Osteocyte (in vitro differentiated cells): Measurements from ENCODE around the gene CDK11A. TPM values are rescaled to one million over a fixed set of nuclear protein-coding genes. Genes with fewer than 3 reads are reported as not detected.
"Not testable (repeated sequence)": the region's sequence is repeated elsewhere in the genome, so short reads cannot be mapped to it uniquely, and the experiment has no call there.

Experiments used
- DNase-seq: peaks from one replicate; pipeline ENCODE4 v3.0.0; 2021; ENCODE audit warnings: mixed read lengths; ENCODE audit not compliant: unreplicated experiment; ENCODE audit errors: extremely low spot score
- H3K27ac Mint-ChIP-seq: one replicate; pipeline ENCODE4 v1.8.0; 2021; ENCODE audit warnings: mild to moderate bottlenecking, mixed read lengths; ENCODE audit not compliant: unreplicated experiment
- H3K27me3 Mint-ChIP-seq: one replicate; pipeline ENCODE4 v1.8.0; 2021; ENCODE audit warnings: mixed read lengths; ENCODE audit not compliant: unreplicated experiment
- H3K36me3 Mint-ChIP-seq: one replicate; pipeline ENCODE4 v1.8.0; 2021; ENCODE audit warnings: mixed read lengths; ENCODE audit not compliant: unreplicated experiment
- H3K4me1 Mint-ChIP-seq: one replicate; pipeline ENCODE4 v1.8.0; 2021; ENCODE audit warnings: mixed read lengths; ENCODE audit not compliant: unreplicated experiment
- H3K4me3 Mint-ChIP-seq: one replicate; pipeline ENCODE4 v1.8.0; 2021; ENCODE audit warnings: mild to moderate bottlenecking, moderate library complexity, mixed read lengths; ENCODE audit not compliant: unreplicated experiment
- H3K9me3 Mint-ChIP-seq: one replicate; pipeline ENCODE4 v1.8.0; 2021; ENCODE audit warnings: mixed read lengths; ENCODE audit not compliant: unreplicated experiment
- total RNA-seq: library from RNA; stranded (reverse); gene quantifications from 2 replicates; pipeline ENCODE4 v1.2.1, GENCODE V29; 2021
- TF ChIP-seq, protein P1 (sequence below): fragments of 200-600 bp; sonication (generic); IDR thresholded peaks from 2 replicates; pipeline ENCODE4 v1.5.0; 2021; ENCODE audit warnings: antibody characterized with exemption, mild to moderate bottlenecking, moderate library complexity

The CDK11A gene
- total RNA-seq, 1 donor from 2014 or later = 51.3 TPM

DNA sequence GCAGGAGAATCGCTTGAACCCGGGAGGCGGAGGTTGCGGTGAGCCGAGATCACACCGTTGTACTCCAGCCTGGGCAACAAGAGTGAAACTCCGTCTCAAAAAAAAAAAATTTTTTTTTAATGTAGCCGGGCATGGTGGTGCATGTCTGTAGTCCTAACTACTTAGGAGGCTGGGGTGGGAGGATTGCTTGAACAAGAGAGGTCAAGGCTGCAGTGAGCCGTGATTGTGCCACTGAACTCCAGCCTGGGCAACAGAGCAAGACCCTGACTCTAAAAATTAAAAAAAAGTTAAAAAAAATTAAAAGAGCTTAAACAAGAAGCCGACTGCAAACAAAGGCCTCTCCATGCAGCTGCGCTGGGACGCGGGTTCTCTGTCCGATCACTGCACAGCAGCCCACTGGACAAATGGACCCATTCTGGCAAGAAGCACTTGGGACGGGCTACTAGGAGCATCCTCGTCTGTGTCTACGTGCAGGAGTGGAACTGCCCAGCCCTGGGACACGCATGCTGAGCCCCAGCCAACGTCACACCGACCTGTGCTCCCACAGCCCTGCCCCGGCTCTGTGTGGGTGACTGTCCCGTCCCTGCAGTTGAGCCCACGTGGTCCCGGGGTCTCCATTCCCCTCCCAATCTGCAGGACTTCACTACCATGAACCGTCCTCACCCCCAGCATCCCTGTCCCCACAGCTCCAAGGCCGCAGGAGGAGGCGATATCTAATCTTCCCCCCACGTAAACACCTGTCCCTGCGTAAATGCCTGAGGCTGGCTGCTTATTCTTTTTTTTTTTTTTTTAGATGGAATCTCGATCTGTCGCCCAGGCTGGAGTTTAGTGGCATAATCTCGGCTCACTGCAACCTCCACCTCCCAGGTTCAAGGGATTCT lies 43.9 kb downstream of the CDK11A start:
- Mint-ChIP-seq H3K4me3 (no peak overlapping the region), H3K27me3 (no peaks in the 10 kb centered on the region), H3K4me1 (peaks cover 17% of the 10 kb centered on the region), H3K36me3 (peaks cover 4% of the 10 kb centered on the region), H3K9me3 (no peaks in the 10 kb centered on the region), H3K27ac (no peak overlapping the region)
- TF ChIP-seq, protein P1, sequence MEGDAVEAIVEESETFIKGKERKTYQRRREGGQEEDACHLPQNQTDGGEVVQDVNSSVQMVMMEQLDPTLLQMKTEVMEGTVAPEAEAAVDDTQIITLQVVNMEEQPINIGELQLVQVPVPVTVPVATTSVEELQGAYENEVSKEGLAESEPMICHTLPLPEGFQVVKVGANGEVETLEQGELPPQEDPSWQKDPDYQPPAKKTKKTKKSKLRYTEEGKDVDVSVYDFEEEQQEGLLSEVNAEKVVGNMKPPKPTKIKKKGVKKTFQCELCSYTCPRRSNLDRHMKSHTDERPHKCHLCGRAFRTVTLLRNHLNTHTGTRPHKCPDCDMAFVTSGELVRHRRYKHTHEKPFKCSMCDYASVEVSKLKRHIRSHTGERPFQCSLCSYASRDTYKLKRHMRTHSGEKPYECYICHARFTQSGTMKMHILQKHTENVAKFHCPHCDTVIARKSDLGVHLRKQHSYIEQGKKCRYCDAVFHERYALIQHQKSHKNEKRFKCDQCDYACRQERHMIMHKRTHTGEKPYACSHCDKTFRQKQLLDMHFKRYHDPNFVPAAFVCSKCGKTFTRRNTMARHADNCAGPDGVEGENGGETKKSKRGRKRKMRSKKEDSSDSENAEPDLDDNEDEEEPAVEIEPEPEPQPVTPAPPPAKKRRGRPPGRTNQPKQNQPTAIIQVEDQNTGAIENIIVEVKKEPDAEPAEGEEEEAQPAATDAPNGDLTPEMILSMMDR = no peak
- DNase-seq = no peak

DNA sequence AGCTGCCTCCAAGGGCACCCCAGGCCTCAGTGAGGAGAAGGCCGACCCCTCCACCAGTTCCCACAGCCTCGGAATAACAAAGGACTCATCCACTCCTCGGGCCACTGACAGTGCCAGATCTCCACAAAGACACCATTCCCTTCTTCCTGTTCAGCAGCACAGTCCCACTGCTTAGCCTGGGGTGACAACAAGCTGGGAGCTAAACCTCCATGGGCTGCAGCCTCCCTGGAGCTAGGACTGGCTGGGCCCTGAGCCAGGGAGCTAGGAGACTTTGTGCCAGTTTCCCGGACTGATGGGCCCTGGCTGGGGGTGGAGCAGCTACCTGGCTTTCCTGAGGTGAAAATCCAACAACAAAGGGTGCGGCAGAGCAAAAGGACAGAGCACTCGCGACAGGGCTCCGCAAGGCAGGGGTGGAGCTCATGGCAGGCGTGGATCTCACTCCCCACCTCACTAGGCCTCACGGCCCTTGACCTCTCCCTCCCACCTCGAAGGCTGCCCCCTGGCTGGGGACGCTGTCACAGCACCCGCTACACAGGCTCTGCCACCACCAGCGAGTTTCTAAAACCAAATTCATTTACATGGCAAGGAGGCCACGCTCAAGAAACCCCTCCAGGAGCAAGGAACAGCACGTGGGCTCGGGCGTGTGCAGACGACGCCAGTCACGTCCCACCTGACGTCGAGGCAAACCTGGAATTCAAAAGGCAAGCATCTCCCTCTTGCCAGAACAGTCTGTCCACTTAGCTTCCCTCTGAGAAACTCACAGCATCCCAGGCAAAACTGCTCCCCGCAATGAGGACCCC lies 45.4 kb downstream of the CDK11A start:
- peaks cover 6% of the 10 kb centered on the region for H3K36me3 Mint-ChIP-seq
- H3K4me3 Mint-ChIP-seq = no peak overlapping the region
- TF ChIP-seq, protein P1 = no peak
- H3K27me3 Mint-ChIP-seq = no peaks in the 10 kb centered on the region
- H3K4me1 Mint-ChIP-seq = peaks cover 13% of the 10 kb centered on the region
- H3K9me3 Mint-ChIP-seq = no peaks in the 10 kb centered on the region
- peak overlapping the region; percentile 50 for H3K27ac Mint-ChIP-seq
- no peak for DNase-seq

DNA sequence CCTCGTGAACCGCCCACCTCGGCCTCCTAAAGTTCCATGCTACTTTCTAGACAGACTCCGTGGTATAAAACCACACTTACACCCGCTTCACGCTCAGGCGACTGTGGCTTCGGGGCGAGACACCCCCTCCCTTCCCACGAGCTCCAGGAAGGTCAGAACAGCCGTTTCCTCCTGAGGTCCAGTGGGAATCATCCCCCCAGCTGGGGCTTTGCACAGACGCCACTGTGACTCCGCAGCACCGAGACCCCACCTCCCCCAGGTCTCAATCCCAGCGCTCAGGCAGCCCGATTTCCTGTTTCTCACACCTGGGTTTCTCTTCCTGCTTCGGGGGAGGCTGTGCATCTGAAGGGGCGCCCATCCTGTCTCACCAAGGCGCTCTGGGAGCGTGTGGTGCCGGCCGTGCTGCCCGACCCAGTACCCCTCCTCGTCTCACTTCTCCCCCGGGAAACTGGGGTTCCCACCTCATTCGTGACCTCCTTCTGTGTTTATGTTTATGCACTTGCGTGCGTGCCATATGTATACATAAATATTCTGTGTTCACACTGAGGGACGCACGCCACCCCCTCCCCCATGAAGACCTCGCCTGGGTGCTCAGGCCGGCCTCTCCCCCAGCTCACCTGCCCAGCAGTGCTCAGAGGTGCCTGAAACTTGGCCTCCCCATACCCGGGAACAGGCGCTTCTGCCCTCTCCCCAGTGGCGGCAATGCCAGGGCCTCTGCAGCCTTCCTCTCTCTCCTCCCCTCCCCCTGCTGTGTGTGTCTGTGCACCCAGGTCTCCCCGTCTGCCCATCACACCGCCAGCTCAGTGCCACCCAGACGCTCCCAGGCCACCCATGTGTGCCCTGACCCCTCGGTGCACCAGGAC lies 46.2 kb downstream of the CDK11A start:
- Mint-ChIP-seq H3K36me3 (peaks cover 7% of the 10 kb centered on the region), H3K4me1 (peaks cover 10% of the 10 kb centered on the region), H3K9me3 (no peaks in the 10 kb centered on the region), H3K27me3 (no peaks in the 10 kb centered on the region), H3K27ac (peak overlapping the region; percentile 50), H3K4me3 (no peak overlapping the region)
- no peak for DNase-seq
- TF ChIP-seq, protein P1 = no peak

DNA sequence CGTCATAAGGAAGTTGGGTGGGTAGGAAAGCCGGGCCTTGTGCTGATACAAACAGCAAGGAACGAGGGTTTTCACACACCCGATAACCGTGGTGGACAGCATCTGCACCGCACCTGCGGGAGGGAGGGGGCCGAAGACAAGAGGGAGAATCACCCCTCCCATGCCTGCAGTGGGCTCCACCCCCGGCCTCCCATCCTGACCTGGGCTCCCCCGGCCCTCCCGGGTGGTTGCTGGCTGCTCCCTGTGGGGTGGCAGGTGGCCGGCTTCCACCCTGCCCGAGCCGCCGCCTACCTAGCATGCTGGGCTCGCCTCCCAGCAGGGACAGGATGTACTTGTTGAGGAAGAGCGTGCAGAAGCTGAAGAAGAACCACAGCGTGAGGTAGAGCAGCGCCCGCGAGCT lies 48.1 kb downstream of the CDK11A start:
- not testable (repeated sequence) for DNase-seq, H3K27me3 Mint-ChIP-seq, H3K4me1 Mint-ChIP-seq, H3K9me3 Mint-ChIP-seq, H3K27ac Mint-ChIP-seq, H3K4me3 Mint-ChIP-seq
- H3K36me3 Mint-ChIP-seq = peaks cover 14% of the 10 kb centered on the region

DNA sequence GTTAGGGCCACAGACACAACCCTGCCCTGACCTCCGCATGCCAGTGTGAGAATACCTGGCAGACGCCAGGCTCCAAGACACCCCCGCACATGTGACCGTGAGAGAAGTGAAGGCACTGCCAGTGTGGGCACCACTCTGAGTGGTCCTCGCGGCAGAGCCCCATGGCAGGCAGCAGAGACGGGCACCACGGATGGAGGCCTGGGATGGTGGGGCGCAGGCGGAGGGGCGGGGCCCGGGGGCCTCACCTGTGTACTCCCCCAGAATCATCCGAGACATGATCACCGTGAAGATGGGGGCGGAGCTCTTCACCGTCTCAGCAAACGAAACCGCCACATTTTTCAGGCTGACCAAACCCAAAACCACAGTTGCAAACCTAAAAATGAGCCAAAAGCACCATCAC lies 48.9 kb downstream of the CDK11A start:
- H3K27me3 Mint-ChIP-seq, H3K4me1 Mint-ChIP-seq, H3K27ac Mint-ChIP-seq, H3K9me3 Mint-ChIP-seq, DNase-seq, H3K4me3 Mint-ChIP-seq: not testable (repeated sequence)
- peaks cover 20% of the 10 kb centered on the region for H3K36me3 Mint-ChIP-seq

DNA sequence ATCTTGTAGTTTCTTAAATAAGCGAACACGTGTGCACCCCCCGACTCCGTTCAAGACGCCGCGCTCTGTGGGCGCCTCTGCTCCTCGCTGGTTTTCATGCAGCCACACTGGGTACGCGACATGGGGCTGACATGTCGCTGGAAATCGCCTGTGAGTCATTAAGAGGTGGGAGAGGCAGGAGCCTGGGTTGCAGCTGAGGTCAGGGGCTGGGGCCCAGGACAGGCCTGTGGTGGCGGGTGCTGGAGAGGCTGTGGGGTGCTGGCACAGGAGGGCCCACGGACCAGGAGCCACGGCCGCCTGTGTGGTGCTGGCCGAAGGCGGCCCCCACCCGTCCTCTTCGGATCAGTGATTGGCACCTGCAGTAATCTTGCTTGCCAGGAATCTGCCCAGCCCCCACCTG lies 49.4 kb downstream of the CDK11A start:
- H3K27me3 Mint-ChIP-seq, H3K4me1 Mint-ChIP-seq, H3K27ac Mint-ChIP-seq, DNase-seq, H3K9me3 Mint-ChIP-seq, H3K4me3 Mint-ChIP-seq: not testable (repeated sequence)
- peaks cover 22% of the 10 kb centered on the region for H3K36me3 Mint-ChIP-seq
